H1 (cell line): ENCODE data around the gene ASCL5. TPM values are rescaled to one million over a fixed set of nuclear protein-coding genes. Genes with fewer than 3 reads are reported as not detected.

Experiments used
- CTCF ChIA-PET: fragments of 300-600 bp; sonication (Branson Sonifier 250); formaldehyde crosslinking; loops from one replicate; lab custom pipeline; 2021; ENCODE audit not compliant: partially characterized antibody; lab: Charles Lee
- POLR2A ChIA-PET: fragments of 300-600 bp; sonication (Branson Sonifier 250); formaldehyde crosslinking; loops from one replicate; lab custom pipeline; 2021; ENCODE audit warnings: inconsistent platforms; ENCODE audit not compliant: partially characterized antibody; lab: Charles Lee
- DNase-seq, 2 experiments: peaks; one replicate each; pipeline versions ENCODE4 v3.0.0 to v3.0.0-alpha.2; 2010 to 2022; ENCODE audit warnings: low spot score in 2 of 2, low read depth in 1 of 2, mixed read lengths in 1 of 2
- FAIRE-seq: peaks from 2 replicates; lab custom pipeline; 2011; peaks lifted over from hg19 to GRCh38; lab: Jason Lieb, UNC
- H2AFZ ChIP-seq: 2 replicates; pipeline ENCODE4 v1.8.1; 2012; ENCODE audit warnings: low read length, inconsistent platforms
- H2AK5ac ChIP-seq: 2 replicates; pipeline ENCODE4 v1.6.1; 2013; ENCODE audit warnings: low read depth, low read length
- H2BK120ac ChIP-seq: replicated peaks from 2 replicates; pipeline ENCODE3; 2013; ENCODE audit warnings: low read depth, low read length, inconsistent platforms
- H2BK12ac ChIP-seq: 2 replicates; pipeline ENCODE4 v1.6.1; 2013; ENCODE audit warnings: low read depth, low read length
- H2BK15ac ChIP-seq: 2 replicates; pipeline ENCODE4 v1.6.1; 2013; ENCODE audit warnings: low read length
- H2BK20ac ChIP-seq: 2 replicates; pipeline ENCODE4 v1.6.1; 2013; ENCODE audit warnings: low read length
- H2BK5ac ChIP-seq: 2 replicates; pipeline ENCODE4 v1.6.1; 2013; ENCODE audit warnings: low read depth, low read length
- H3K14ac ChIP-seq: 2 replicates; pipeline ENCODE4 v1.6.1; 2013; ENCODE audit warnings: inconsistent platforms; ENCODE audit not compliant: insufficient read length
- H3K18ac ChIP-seq: 2 replicates; pipeline ENCODE4 v1.6.1; 2013; ENCODE audit warnings: low read length; ENCODE audit errors: extremely low read depth
- H3K23ac ChIP-seq: 2 replicates; pipeline ENCODE4 v1.6.1; 2013; ENCODE audit warnings: inconsistent platforms; ENCODE audit not compliant: insufficient read length
- H3K23me2 ChIP-seq: 2 replicates; pipeline ENCODE4 v1.6.1; 2013; ENCODE audit warnings: low read depth, low read length
- H3K27ac ChIP-seq: 2 replicates; pipeline ENCODE4 v1.6.1; 2011; ENCODE audit warnings: low read depth, low read length, inconsistent platforms
- H3K27me3 ChIP-seq, 4 experiments: replicated peaks in 1 of 4; 1 replicate in 1 of 4; 2 replicates in 3 of 4; pipeline versions ENCODE4 v1.6.1 to v1.8.1; 2011 to 2013; ENCODE audit warnings: low read length in 3 of 4, mild to moderate bottlenecking in 3 of 4, inconsistent platforms in 2 of 4, mixed read lengths in 2 of 4, moderate library complexity in 1 of 4; ENCODE audit not compliant: control insufficient read depth in 3 of 4, insufficient read depth in 3 of 4; ENCODE audit errors: extremely low read depth in 1 of 4
- H3K36me3 ChIP-seq, 4 experiments: 2 replicates each; pipeline versions ENCODE4 v1.6.1 to v1.8.1; 2011 to 2013; ENCODE audit warnings: mild to moderate bottlenecking in 4 of 4, low read length in 3 of 4, moderate library complexity in 2 of 4, control low read depth in 1 of 4, inconsistent platforms in 1 of 4; ENCODE audit not compliant: insufficient read depth in 4 of 4, control insufficient read depth in 2 of 4
- H3K4ac ChIP-seq: replicated peaks from 2 replicates; pipeline ENCODE3; 2013; ENCODE audit warnings: low read length, low read depth, mixed read lengths, inconsistent platforms; ENCODE audit not compliant: insufficient read length
- H3K4me1 ChIP-seq, 4 experiments: replicated peaks in 1 of 4; 1 replicate in 1 of 4; 2 replicates in 3 of 4; pipeline versions ENCODE4 v1.6.1 to v1.8.1; 2011 to 2013; ENCODE audit warnings: low read length in 3 of 4, inconsistent platforms in 2 of 4, mixed read lengths in 1 of 4; ENCODE audit not compliant: insufficient read depth in 4 of 4, control insufficient read depth in 3 of 4
- H3K4me2 ChIP-seq, 2 experiments: 2 replicates each; pipeline versions ENCODE4 v1.6.1 to v1.8.1; 2011 to 2013; ENCODE audit warnings: low read depth in 2 of 2, low read length in 2 of 2, control low read depth in 1 of 2, inconsistent platforms in 1 of 2, mild to moderate bottlenecking in 1 of 2; ENCODE audit not compliant: insufficient read depth in 1 of 2
- H3K4me3 ChIP-seq, 4 experiments: fragments of 200-600, 300-600 bp in 1 of 4; sonication (generic), shearing (Covaris generic), sonication (Bioruptor Twin) in 1 of 4; 2 replicates each; pipeline versions ENCODE4 v1.5.1 to v1.8.1; 2011 to 2016; ENCODE audit warnings: low read length in 4 of 4, low read depth in 3 of 4, control low read depth in 2 of 4, inconsistent platforms in 2 of 4, mild to moderate bottlenecking in 2 of 4, mixed read lengths in 1 of 4, moderate library complexity in 1 of 4; ENCODE audit not compliant: insufficient read depth in 2 of 4; ENCODE audit errors: extremely low read depth in 1 of 4
- H3K56ac ChIP-seq: replicated peaks from 2 replicates; pipeline ENCODE3; 2013; ENCODE audit warnings: low read depth, mild to moderate bottlenecking, mixed read lengths, low read length, inconsistent platforms; ENCODE audit not compliant: insufficient read length
- H3K79me1 ChIP-seq: 2 replicates; pipeline ENCODE4 v1.6.1; 2013; ENCODE audit warnings: low read depth, low read length, control low read depth
- H3K79me2 ChIP-seq, 2 experiments: 2 replicates each; pipeline versions ENCODE4 v1.6.1 to v1.8.1; 2012 to 2013; ENCODE audit warnings: low read length in 2 of 2, mild to moderate bottlenecking in 2 of 2, inconsistent platforms in 1 of 2; ENCODE audit not compliant: insufficient read depth in 2 of 2, control insufficient read depth in 1 of 2
- H3K9ac ChIP-seq, 4 experiments: replicated peaks in 1 of 4; 1 replicate in 1 of 4; 2 replicates in 3 of 4; pipeline versions ENCODE4 v1.6.1 to v1.8.1; 2011 to 2013; ENCODE audit warnings: low read depth in 3 of 4, low read length in 3 of 4, control low read depth in 2 of 4, mild to moderate bottlenecking in 2 of 4, moderate library complexity in 2 of 4, inconsistent platforms in 1 of 4; ENCODE audit errors: extremely low read depth in 1 of 4
- H3K9me3 ChIP-seq, 2 experiments: 2 replicates each; pipeline versions ENCODE4 v1.6.1 to v1.8.1; 2012 to 2013; ENCODE audit warnings: mild to moderate bottlenecking in 2 of 2, moderate library complexity in 2 of 2, control low read depth in 1 of 2, inconsistent platforms in 1 of 2, low read depth in 1 of 2, low read length in 1 of 2, mixed read lengths in 1 of 2; ENCODE audit not compliant: insufficient read depth in 2 of 2
- H4K20me1 ChIP-seq, 2 experiments: replicated peaks in 1 of 2; 2 replicates each; pipeline versions ENCODE3 to v1.8.1; 2011 to 2013; ENCODE audit warnings: inconsistent platforms in 2 of 2, low read length in 2 of 2, mild to moderate bottlenecking in 1 of 2; ENCODE audit not compliant: insufficient read depth in 2 of 2, control insufficient read depth in 1 of 2
- H4K5ac ChIP-seq: 2 replicates; pipeline ENCODE4 v1.6.1; 2013; ENCODE audit warnings: low read length, low read depth, mixed read lengths, inconsistent platforms; ENCODE audit not compliant: insufficient read length
- H4K8ac ChIP-seq: 2 replicates; pipeline ENCODE4 v1.8.0; 2013; ENCODE audit warnings: mild to moderate bottlenecking, moderate library complexity, low read length, inconsistent platforms; ENCODE audit not compliant: insufficient read depth; ENCODE audit errors: extremely low read depth
- H4K91ac ChIP-seq: replicated peaks from 2 replicates; pipeline ENCODE3; 2013; ENCODE audit warnings: low read length, mixed read lengths, inconsistent platforms; ENCODE audit not compliant: insufficient read length
- NANOG ChIP-seq: IDR thresholded peaks from 2 replicates; pipeline ENCODE4 v1.6.1; 2011; ENCODE audit warnings: low read length, low read depth, mild to moderate bottlenecking, inconsistent platforms; ENCODE audit not compliant: insufficient read depth, poor library complexity, severe bottlenecking
- SIN3A ChIP-seq, 2 experiments: IDR thresholded peaks in 1 of 2; conservative IDR thresholded peaks in 1 of 2; 2 replicates each; pipeline ENCODE4 v1.6.1; 2011 to 2012; ENCODE audit warnings: low read length in 2 of 2, improper control_type of control experiment in 1 of 2, low read depth in 1 of 2, mild to moderate bottlenecking in 1 of 2
- TEAD4 ChIP-seq: IDR thresholded peaks from 2 replicates; pipeline ENCODE4 v1.6.1; 2012; ENCODE audit warnings: low read depth, low read length, inconsistent platforms, mixed read lengths
- WGBS, 2 experiments: shearing (Covaris generic) in 1 of 2; methylation state at CpG; one replicate each; pipeline versions ENCODE4 v1.1.6 to v1.1.7; 2013 to 2015; ENCODE audit warnings: low lambda C conversion rate in 2 of 2, mixed read lengths in 2 of 2, inconsistent platforms in 1 of 2, low coverage in 1 of 2, missing lambda C conversion rate in 1 of 2; ENCODE audit not compliant: insufficient replicate concordance in 2 of 2, insufficient coverage in 1 of 2, insufficient read length in 1 of 2; ENCODE audit errors: extremely low coverage in 1 of 2, missing lambda C conversion rate in 1 of 2; 5-methylcytosine and 5-hydroxymethylcytosine counted together
- polyA plus RNA-seq, 7 experiments: library from polyadenylated mRNA; depleted of rRNA in 3 of 7; stranded (reverse) in 5 of 7; unstranded in 2 of 7; fragments of >200 nt in 5 of 7; fragments of 200-250 nt in 2 of 7; gene quantifications; 1 replicate in 5 of 7; 2 replicates in 1 of 7; 4 replicates in 1 of 7; pipeline versions ENCODE4 v1.2.1 to v1.2.3, GENCODE V29; 2011 to 2013; ENCODE audit warnings: missing spikeins in 2 of 7, mixed read lengths in 2 of 7
- total RNA-seq: library from RNA; stranded (reverse); fragmentation: NEBNext Ultra II Directional; extraction: Animal tissue kit (Norgen Biotek cat#: 25700); gene quantifications from 2 replicates; pipeline ENCODE4 v1.2.1, GENCODE V29; 2021

ASCL5 gene
- total and polyA plus RNA-seq, 2 of the 8 experiments (the other 6 are each of a cell fraction or from before 2014, with no cell fraction given): 0.29 to 0.41 TPM

- no peak for DNase-seq
- Histone ChIP-seq H3K4ac (no peak overlapping the region), H3K79me1 (no peaks in the 10 kb centered on the region), H2BK120ac (no peak overlapping the region), H3K36me3 (no peaks in the 10 kb centered on the region)
- TF ChIP-seq SIN3A (conservative IDR thresholded peaks at IDR 0.05 in 1 of 2, IDR thresholded peaks at IDR 0.05 in 1 of 2; ENCODE audit: low read depth in 1 of 2, low read length in 2 of 2): no peak
- 0 out of 2 replicates have a peak, but pooled peaks have one; percentile 7 for TF ChIP-seq TEAD4
- no peak for TF ChIP-seq NANOG
- TF ChIP-seq, all 59 proteins: peak for 1
- Histone ChIP-seq H4K5ac (no peak overlapping the region), H4K20me1 (no peaks in the 10 kb centered on the region), H3K9me3 (no peaks in the 10 kb centered on the region), H2BK20ac (no peak overlapping the region), H2AK5ac (no peak overlapping the region), H3K4me1 (peaks cover 0 to 3% (median 0%) of the 10 kb centered on the region in 4 experiments; a peak in 1 of 7 replicates), H3K79me2 (no peaks in the 10 kb centered on the region), H3K14ac (no peak overlapping the region), H3K56ac (no peak overlapping the region), H3K9ac (no peak overlapping the region), H3K4me2 (no peak overlapping the region), H2BK15ac (no peak overlapping the region), H3K23me2 (no peaks in the 10 kb centered on the region), H2BK12ac (no peak overlapping the region), H4K91ac (no peak overlapping the region), H3K23ac (no peak overlapping the region), H2BK5ac (no peak overlapping the region), H3K4me3 (no peak overlapping the region), H2AFZ (no peak overlapping the region), H3K27ac (no peak overlapping the region), H3K27me3 (no peaks in the 10 kb centered on the region), H4K8ac (no peak overlapping the region; the same call in 1 of the 2 replicates), H3K18ac (no peak overlapping the region)
- CTCF ChIA-PET: interaction anchor here (0.7 to 9.1 kb wide), 8 partner anchors 9 to 122 kb away, joined by 3 to 92 read pairs (median 4); no protein-coding TSS in a partner anchor
- 73% methylated on average over 7 of the region's 7 CpGs; no CpG with 5 or more reads in 1 of the 2 experiments for WGBS, 2 experiments
- POLR2A ChIA-PET: interaction anchor here (0.7 to 0.8 kb wide), 3 partner anchors 39 to 429 kb away, joined by 3 to 5 read pairs (median 3); no protein-coding TSS in a partner anchor
- no peak for FAIRE-seq
These were observed 33.0 kb downstream of the ASCL5 start for GRCh38 chr1:201093962-201094361.
